GM21390 (cell line): ENCODE results near the gene ELAVL3.
"Not testable (repeated sequence)": the region's sequence is repeated elsewhere in the genome, so short reads cannot be mapped to it uniquely, and the experiment has no call there.

Source experiments
- ATAC-seq: cut with Tn5 transposase; IDR thresholded peaks from one replicate; pipeline ENCODE4 v1.9.1; 2021; ENCODE audit not compliant: unreplicated experiment

ELAVL3 gene

GRCh38 chr19:11460207-11460606 lies 20.6 kb downstream of the ELAVL3 start:
- ATAC-seq: no peak

- not testable (repeated sequence) for ATAC-seq
Observed at GRCh38 chr19:11458912-11459311, 21.9 kb downstream of the ELAVL3 start.

- no peak for ATAC-seq
Observed at GRCh38 chr19:11458236-11458900, 22.5 kb downstream of the ELAVL3 start.

GRCh38 chr19:11457831-11458230 lies 23.0 kb downstream of the ELAVL3 start:
- ATAC-seq: no peak

- ATAC-seq: no peak
Observed at GRCh38 chr19:11457115-11457514, 23.7 kb downstream of the ELAVL3 start.

- no peak for ATAC-seq
Observed at GRCh38 chr19:11456659-11457058, 24.2 kb downstream of the ELAVL3 start.

GRCh38 chr19:11455233-11455554 lies 25.7 kb downstream of the ELAVL3 start:
- not testable (repeated sequence) for ATAC-seq

- no peak for ATAC-seq
Observed at GRCh38 chr19:11453468-11454341, 27.1 kb downstream of the ELAVL3 start.

GRCh38 chr19:11452620-11453310 lies 28.1 kb downstream of the ELAVL3 start:
- ATAC-seq: no peak

GRCh38 chr19:11451871-11452619 lies 28.8 kb downstream of the ELAVL3 start:
- ATAC-seq: no peak

- ATAC-seq: no peak
Observed at GRCh38 chr19:11451327-11451870, 29.4 kb downstream of the ELAVL3 start.

GRCh38 chr19:11450570-11451326 lies 30.1 kb downstream of the ELAVL3 start:
- no peak for ATAC-seq

GRCh38 chr19:11448923-11449554 lies 31.8 kb downstream of the ELAVL3 start:
- no peak for ATAC-seq

- ATAC-seq: no peak
Observed at GRCh38 chr19:11448410-11448809, 32.4 kb downstream of the ELAVL3 start.

- no peak for ATAC-seq
Observed at GRCh38 chr19:11447347-11448262, 33.2 kb downstream of the ELAVL3 start.

- no peak for ATAC-seq
Observed at GRCh38 chr19:11446652-11447301, 34.1 kb downstream of the ELAVL3 start.

GRCh38 chr19:11446271-11446651 lies 34.6 kb downstream of the ELAVL3 start:
- ATAC-seq: no peak

- no peak for ATAC-seq
Observed at GRCh38 chr19:11445141-11445540, 35.7 kb downstream of the ELAVL3 start.
